K562 (cell line): Measurements from ENCODE around the gene TOMM6. TPM values are rescaled to one million over a fixed set of nuclear protein-coding genes. Genes with fewer than 3 reads are reported as not detected.

Experiments
- CEBPZ ChIP-seq: fragments of 150-350 bp; IDR thresholded peaks from 2 replicates; pipeline ENCODE4 v1.6.1; 2014; ENCODE audit warnings: low read depth, mild to moderate bottlenecking, low read length, borderline replicate concordance
- FOXP4 ChIP-seq: sonication (generic); formaldehyde crosslinking; IDR thresholded peaks from 2 replicates; pipeline ENCODE4 v1.8.0; 2022; ENCODE audit warnings: mild to moderate bottlenecking, missing genetic modification reagents, borderline replicate concordance
- HDAC8 ChIP-seq: fragments of 450-650 bp; IDR thresholded peaks from 2 replicates; pipeline ENCODE4 v1.6.1; 2016; ENCODE audit warnings: mild to moderate bottlenecking, missing genetic modification characterization, moderate library complexity, missing compliant biosample characterization
- USF2 ChIP-seq: sonication (generic); formaldehyde crosslinking; IDR thresholded peaks from 2 replicates; pipeline ENCODE4 v1.5.0; 2020; ENCODE audit warnings: missing genetic modification reagents
- WHSC1 ChIP-seq: IDR thresholded peaks from one replicate; pipeline ENCODE4 v1.6.1; 2012; ENCODE audit warnings: low read length, control low read depth, inconsistent platforms
- ZNF318 ChIP-seq, 2 experiments: fragments of 450-650 bp; IDR thresholded peaks; 2 replicates each; pipeline ENCODE4 v1.6.1; 2016; ENCODE audit warnings: mild to moderate bottlenecking in 2 of 2, borderline replicate concordance in 1 of 2, low read depth in 1 of 2, moderate library complexity in 1 of 2
- polyA plus RNA-seq, 8 experiments: library from polyadenylated mRNA; depleted of rRNA in 4 of 8; stranded (reverse) in 5 of 8; unstranded in 3 of 8; fragments of >200 nt; fragmentation: Nextera tagmentation in 2 of 8; fragmentation: Illumina TruSeq in 1 of 8; extraction: Ambion mirVana in 2 of 8; extraction: Trizol in 1 of 8; gene quantifications; 2 replicates each; pipeline versions ENCODE4 v1.2.1 to v1.2.3, GENCODE V29; 2011 to 2014; ENCODE audit warnings: inconsistent platforms in 1 of 8, missing spikeins in 1 of 8
- total RNA-seq, 7 experiments: library from RNA; depleted of rRNA in 6 of 7; stranded (reverse); fragments of >200 nt in 6 of 7; fragmentation: Illumina TruSeq in 2 of 7; extraction: Trizol in 2 of 7; gene quantifications; 2 replicates each; pipeline versions ENCODE4 v1.2.1 to v1.2.3, GENCODE V29; 2011 to 2021; ENCODE audit warnings: low replicate concordance in 1 of 7

TOMM6 gene
- total and polyA plus RNA-seq, 9 of the 15 experiments (the other 6 are each of a cell fraction or from before 2014, with no cell fraction given): 380 to 2,097 (median 1,065) TPM

GRCh38 chr6:41787219-41787917 is at the start of gene TOMM6 (continued):
- TF ChIP-seq CEBPZ: no peak
- TF ChIP-seq HDAC8 (tag): no peak
- TF ChIP-seq WHSC1: no peak
- 0 out of 2 replicates have a peak, but pooled peaks have one; percentile 61 for TF ChIP-seq FOXP4 (CRISPR knock-in tag)
- no peak for TF ChIP-seq ZNF318 (IDR thresholded peaks at IDR 0.05; ENCODE audit: borderline replicate concordance in 1 of 2, low read depth in 1 of 2)
- no peak for TF ChIP-seq USF2 (CRISPR knock-in tag)
